HG03108 (cell line): ENCODE data around the gene GRIFIN.
A peak's percentile ranks its signal among the peaks of the same experiment; 100 is the strongest.

Experiments
- ATAC-seq: cut with Tn5 transposase; IDR thresholded peaks from one replicate; pipeline ENCODE4 v1.9.1; 2021; ENCODE audit warnings: moderate library complexity; ENCODE audit not compliant: unreplicated experiment

The GRIFIN gene, protein sequence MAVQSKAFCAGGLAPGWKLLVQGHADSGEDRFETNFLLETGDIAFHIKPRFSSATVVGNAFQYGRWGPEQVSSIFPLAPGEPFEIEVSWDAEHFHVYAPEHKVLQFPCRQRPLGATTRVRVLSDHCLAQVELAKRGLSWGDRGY

DNA sequence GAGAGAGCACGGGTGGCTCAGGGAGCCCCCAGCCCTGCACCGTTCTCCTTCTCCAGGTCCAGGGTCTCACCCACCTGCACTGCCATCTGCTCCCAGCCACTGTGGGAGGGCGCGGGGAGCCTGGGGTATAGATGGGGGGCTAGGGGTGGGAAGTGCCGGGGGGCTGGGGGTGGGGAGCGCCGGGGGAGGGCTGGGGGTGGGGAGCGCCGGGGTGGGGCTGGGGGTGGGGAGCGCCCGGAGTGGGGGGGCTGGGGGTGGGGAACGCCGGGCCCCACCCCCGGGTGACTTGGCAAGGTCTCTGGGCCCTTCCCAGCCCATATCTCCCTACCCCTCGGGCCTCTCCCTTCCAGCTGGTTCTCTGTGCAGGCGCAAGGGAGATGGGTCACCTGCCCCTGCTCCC, at the start of gene GRIFIN:
Gene GRIFIN (minus strand): TSS at position 101 of the 400 bp plus-strand sequence. CDS start 15 bp downstream, at position 86.
- ATAC-seq = no peak

DNA sequence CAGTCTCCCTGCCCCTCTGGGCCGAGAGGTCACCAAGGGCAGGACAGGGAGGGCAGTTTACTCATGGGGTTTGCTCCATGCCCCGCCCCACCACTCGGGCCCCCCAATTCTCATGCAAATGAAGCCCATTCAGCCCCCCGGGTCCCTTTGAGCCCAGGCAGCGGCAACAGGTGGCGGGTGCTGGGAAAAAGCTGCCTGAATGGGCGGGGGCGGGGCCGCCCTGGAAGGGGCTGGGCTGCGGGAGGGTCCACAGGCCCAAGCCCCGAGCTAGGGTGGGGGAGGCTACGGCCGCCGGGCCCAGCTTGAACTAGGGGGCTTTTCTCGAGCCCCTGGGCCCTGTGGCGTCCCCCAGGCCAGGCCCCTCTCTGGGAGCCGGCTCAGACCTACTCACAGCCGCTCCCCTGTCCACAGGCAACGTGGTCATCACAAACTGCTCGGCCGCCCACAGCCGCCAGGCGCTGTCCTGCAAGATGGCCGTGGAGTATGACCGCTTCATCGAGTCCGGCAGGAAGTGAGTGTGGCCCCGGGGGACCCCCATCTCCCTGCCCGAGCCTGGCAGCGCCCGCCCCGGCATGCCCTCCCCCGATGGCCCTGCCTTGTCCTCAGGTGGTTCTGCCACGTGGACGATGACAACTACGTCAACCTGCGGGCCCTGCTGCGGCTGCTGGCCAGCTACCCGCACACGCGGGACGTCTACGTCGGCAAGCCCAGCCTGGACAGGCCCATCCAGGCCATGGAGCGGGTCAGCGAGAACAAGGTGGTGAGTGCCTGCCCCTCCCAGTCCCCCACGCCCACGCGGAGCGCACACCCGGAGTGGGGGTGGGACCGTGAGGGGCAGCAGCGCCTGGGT, 48.8 kb upstream of the GRIFIN start:
- no peak for ATAC-seq

DNA sequence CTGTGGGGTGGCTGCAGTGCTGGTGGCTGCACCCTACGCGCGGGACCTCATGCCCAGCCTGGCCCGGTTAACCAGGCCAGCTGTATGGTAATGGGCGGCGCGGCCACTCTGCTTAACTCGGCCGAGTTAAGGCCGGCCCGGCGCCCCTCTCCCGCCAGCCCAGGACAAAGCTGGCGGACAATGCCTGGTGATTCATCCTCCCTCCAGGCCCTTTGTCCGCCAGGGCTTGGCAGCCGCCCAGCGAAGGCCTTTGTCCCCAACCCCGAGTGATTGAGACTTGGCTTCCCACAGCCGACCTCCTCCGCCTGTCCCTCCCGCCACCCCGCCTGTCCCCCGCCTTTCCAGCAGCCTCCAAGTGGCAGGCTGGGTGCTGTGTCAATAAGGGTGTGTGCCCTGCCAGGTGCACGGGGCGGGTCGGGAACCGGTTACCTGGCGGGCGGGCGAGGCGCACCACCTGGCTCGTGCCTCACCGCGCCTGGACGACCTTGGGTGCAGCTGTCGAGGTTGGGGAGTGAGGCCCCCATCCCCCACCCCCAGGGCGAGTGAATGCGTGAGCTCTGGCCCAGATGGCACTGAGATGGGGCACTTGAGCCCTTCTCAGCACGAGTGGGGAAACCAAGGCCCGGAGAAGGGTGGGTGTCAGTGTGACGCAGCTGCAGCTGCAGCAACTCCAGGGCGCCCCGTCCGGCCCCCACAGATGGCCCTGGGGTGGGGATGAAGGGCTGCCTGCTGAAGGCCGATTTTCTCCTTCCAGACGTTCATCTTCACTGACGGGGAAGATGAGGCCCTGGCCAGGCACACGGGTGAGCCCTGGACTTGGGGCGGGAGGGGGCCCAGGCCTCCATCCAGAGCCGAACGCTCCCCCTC, 48.0 kb upstream of the GRIFIN start:
- ATAC-seq = no peak

DNA sequence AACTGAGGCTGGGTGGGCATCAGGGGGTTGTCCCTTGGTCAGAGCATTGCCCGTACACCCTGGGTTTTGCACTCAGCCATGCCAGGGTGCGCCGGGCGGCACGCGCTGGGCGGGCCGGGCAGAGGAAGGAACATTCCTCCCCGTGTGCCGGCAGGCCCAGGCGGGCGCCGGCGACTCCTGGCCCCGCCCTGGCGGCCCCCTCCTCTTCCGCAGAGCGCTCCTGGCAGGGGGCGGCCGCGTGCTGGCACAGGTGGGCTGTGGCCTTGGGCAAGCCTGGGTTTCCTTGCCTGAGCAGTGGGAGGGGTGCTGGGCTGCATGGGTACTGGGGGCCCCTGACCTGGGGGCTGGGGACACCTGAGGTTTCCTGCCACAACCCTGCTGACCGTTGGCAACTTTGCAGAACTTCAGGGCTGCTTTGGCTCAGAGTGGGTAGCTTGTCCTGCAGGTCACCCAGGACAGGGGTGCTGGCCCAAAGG, 47.3 kb upstream of the GRIFIN start:
- no peak for ATAC-seq

DNA sequence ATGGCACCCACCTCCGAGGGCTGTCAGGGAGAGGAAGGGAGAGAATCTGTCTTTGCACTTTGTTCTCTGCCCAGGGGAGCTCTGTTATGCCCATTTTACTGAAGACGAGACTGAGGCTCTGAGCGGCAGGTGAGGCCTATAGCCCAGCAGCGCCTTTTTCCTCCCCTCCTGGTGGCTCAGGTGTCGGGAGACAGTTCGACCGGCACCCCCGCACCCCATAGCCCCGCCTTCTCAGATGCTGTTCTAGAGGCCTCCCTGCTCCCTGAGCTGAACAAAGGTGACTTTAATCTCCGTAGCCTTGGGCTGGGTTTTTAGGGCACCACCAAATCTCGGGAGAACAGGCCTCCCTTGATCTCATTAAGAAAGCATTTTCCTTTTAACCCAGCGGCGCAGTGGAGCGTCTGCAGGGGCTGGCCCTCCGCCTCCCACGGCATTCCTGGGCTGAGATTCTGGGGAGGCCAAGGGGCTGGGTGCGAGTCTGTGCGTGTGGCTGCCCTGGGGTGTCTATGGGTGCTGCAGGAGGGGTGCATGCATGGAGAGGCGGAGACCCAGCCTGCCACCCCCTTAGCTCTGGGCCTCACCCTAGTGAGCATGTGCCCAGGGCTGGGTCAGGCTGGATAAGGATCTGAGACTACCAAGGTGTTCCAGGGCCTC, 46.7 kb upstream of the GRIFIN start:
- no peak for ATAC-seq

DNA sequence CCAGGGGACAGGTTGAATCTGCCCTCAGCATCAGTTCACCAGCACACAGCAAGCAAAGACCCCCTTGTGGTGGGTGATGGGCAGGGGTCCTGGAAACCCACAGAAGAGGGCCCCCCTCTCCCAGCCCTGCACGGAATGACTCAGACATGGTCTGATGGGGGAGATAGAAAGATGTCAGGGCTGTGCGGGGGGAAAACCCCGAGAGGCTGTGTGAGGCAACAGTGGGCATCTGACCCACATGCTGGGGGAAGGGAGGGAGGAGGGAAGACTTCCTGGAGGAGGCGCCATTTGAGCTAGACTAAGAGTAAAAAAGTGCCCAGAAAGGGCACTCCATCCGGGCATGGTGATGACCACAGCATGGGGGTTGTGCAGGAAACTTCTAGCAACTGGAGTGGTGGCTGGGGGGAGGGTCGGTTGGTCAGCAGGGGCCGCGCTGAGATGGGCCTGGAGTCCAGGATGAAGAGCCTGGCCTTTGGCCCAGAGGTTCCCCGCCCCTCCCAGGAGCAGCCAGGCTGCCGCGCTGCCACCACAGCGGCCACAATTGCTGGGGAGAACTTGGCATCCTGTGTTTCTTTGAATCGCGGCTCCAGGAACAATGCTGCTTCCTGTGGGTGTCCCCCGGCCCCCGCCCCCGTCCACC, 45.9 kb upstream of the GRIFIN start:
- no peak for ATAC-seq

DNA sequence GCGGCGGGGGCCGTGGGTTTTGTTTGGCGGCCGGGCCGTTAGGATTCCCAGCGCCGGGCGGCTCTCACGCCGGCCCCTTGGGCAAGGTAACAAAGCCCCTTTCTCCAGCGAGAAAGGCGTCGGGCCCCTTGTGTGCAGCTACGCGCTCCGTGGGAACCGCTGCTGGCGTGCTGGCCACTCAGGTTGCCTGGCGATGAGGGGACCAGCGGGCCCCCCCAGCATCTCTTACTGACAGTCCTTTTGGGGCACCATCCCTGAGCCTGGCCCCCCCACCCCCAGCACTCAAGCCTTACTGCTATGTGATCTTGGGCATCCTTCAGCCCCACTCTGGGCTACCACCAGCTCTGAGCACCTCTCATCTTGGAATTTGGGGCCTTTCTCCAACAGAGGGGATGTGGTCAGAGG, 45.1 kb upstream of the GRIFIN start:
- ATAC-seq = no peak

DNA sequence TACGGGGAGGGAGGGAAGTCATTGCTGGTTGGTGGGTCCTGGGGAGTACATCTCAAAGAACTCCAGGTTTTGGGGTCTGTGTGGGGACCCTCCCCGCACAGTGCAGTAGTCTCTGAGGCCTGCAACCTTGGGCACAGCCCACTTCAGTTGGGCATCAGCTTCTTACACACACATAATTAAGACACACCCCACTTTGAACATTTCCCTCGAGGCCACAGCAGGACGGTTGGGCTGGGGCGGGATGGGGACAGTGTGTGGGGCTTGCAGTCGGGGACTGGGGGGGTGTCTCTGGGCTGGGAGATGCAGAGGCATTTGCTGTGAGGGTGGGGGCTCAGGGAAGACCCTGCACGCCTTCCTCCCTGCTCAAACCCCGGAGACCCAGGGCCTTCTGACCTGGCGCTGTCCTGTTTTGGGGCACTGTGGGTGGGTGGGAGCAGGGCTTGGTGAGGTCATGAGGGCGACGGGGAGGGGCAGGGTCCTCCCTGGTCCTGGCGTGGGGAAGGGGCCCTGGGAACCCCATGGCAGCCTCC, 44.6 kb upstream of the GRIFIN start:
- ATAC-seq = no peak

DNA sequence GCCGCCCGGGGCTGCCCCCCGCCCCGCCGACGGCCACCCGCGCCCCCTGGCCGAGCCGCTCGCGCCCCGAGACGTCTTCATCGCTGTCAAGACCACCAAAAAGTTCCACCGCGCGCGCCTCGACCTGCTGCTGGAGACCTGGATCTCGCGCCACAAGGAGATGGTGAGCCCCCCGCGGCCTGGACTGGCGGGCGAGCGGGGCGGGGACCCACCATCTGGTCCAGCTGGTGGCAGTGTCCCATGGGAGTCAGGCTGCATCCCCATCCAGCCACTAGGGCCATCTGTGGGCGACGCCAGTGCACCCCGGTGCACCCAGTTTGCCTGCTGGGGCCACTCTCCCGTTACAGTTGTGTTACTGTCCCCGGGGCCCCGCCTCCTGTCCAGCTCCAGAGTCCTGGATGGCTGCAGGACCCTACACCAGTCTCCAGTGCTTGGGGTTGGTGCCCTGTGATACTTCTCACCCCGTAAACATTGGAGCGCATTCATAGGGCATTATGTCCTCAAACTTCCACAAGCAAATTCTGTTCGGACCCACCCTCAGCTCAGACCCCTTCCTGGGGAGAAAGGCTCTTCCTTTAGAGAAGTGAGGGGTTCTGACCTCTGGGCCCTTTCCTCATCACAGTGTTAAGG, 44.0 kb upstream of the GRIFIN start:
- no peak for ATAC-seq

DNA sequence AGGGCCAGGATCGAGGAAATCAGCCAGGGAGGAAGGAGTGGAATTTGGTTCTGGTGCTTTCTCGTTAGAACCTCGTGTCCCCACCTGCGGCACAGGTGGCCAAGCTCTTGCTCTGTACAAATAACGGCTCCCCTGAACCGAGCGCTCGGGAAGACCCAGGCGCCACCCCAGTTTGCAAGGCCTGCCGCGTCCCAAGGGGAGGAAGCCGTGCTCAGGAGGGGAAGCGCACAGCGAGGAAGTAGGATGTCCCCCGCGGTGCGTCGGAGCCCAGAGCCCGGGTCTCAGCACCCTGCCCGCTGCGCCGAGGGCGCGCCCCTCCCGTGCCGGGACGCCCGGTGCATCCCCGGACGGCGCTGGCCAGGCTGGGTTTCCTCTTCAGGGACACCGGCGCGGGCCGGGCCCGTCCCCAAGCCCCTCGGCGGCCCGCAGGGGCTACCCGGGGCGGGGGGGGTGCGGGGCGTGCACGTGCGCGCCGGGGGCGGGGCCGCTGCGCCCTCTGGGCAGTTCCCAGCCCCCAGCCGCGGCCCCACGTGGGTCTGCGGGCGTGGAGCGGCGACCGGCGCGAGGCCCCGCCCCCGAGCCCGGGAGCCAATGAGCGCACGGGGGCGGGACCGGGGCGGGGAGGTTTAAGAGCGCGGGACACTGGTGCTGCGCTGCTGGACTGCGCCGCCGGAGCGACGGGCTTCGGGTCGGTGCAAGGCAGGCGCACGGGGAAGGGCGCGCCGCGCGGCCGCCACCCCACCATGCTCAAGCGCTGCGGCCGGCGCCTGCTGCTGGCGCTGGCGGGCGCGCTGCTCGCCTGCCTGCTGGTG, 43.1 kb upstream of the GRIFIN start, which contains the start of gene LFNG:
Gene LFNG (plus strand): TSS at position 656 of the 812 bp plus-strand sequence. CDS start 88 bp downstream, at position 744.
- ATAC-seq = peak; percentile 62

DNA sequence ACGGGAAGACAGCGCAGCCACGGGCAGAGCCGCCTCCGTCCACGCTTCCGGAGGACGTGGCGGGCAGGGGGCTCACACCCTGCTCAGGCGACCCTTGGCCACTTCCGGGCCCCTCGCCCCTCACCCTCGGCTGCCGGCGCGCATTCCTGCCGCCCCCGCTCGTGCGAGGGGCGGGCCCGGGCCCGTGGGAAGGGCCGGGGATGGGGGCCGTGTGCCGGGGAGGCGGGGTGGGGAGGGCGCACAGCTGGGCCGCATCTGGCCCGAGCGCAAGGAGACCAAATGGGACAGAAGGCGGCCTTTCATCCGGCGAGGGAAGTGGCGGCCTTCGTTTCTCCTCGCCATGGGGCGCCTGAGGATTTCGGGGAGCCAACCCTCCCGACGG, 42.5 kb upstream of the GRIFIN start:
- ATAC-seq = no peak

DNA sequence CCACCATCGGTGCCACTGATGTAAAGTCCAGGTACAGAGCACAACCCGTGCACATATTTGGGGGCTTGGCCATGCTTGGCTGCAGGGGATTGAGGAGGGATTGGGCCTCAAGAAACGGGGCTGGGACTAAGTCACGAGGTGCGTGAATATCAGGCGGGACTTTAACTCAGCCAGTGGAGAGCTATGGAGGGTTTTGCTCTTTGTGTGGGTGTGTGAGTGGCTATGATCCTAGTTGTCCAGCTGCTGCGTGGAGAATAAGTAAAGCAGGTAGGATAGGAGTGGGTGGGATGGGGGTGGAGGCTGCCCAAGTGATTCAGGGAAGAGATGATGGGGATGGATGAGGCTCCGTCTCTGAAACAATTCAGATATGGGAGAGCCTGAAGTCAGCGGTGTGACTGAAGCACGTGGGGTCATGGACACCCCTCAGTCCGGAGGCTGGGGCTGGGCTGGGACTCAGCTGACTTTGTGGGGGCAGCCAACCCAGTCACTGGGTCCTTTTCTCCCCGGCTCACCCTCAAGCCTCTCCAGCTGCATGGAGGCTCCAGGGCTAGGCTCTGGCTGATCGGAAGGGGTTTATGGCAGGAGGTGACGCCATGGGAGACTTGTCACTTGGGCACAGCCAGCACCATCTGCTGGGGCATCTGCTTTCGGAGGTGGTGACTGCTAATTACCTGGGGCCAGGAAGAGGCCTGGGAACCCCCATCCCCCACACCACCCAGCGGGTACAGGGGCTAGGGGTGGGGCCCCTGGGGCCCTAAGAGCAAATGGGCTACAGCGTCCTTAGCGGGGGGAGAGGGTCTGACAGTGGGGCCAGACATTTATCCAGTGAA, 41.7 kb upstream of the GRIFIN start:
- ATAC-seq = no peak

DNA sequence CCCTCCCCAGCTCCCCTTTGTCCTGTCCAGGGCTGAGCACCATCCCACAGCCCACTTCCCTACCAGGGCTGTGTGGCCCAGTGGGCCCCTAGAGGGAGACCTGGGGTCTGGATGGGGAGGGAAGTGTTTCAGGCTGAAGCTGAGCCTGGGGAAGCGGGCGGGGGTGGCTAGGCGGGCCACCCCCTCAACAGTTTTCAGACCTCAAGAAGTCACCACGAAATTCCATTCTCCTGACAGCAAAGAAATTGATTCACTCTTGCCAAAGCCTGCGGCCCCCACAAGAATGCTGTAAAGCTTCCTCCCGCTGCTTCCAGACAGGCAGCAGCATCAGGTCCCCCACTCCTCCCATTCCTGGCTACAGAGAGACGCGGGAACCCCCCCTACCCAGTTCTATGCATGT, 40.8 kb upstream of the GRIFIN start:
- ATAC-seq = no peak

DNA sequence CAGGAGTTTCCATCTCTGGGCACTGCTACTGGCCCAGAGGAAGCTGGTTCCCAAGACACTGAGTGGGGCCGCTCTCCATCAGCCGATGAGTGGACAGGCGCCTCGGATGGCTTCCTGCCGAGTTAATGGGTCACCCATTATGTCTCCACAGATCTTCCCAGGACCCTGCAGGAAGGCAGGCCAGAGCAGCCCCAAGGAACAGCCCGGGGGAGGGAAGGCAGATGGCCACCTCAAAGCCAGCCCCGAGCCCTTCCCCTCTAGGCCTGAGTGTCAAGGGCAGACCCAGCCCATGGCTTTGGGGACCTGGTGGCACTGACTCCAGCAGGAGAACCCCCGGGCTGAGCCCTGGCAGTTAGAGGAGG, 40.0 kb upstream of the GRIFIN start:
- ATAC-seq = no peak

DNA sequence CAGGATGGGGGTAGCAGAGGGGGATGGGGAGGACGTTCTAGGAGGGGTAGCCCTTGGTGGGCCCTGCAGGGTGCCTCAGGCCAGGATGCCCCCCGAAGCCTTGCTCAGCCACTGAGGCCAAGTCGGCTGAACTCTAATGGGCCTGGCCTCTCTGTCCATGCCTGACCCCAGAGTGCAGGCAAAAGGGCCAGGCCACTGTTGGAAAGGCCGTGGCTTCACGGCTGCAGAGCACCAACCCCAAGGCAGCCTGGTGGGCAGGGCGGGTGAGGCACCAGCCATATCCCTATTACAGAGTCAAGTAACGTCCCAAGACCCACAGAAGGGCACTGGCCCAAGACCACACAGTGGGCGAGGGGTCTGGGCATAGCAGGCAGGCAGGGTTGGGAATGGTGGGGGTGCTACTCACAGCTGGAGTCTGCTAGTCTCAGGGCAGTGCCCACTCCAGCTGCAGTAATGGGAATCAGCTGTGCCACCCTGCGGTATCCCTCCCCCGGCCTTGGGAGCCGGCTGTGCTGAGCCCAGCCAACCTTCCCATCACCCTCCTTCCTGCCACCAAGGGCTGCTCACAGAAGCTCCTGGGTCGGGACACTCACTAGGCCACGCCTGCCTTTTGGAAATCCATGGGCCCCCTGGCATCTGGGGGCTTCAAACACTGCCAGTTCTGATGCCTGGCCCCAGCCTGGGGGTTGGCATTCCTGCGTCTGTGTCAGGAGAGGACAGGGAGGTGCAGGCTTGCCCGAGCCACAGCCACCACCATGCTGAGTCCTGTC, 39.4 kb upstream of the GRIFIN start:
- ATAC-seq = no peak

DNA sequence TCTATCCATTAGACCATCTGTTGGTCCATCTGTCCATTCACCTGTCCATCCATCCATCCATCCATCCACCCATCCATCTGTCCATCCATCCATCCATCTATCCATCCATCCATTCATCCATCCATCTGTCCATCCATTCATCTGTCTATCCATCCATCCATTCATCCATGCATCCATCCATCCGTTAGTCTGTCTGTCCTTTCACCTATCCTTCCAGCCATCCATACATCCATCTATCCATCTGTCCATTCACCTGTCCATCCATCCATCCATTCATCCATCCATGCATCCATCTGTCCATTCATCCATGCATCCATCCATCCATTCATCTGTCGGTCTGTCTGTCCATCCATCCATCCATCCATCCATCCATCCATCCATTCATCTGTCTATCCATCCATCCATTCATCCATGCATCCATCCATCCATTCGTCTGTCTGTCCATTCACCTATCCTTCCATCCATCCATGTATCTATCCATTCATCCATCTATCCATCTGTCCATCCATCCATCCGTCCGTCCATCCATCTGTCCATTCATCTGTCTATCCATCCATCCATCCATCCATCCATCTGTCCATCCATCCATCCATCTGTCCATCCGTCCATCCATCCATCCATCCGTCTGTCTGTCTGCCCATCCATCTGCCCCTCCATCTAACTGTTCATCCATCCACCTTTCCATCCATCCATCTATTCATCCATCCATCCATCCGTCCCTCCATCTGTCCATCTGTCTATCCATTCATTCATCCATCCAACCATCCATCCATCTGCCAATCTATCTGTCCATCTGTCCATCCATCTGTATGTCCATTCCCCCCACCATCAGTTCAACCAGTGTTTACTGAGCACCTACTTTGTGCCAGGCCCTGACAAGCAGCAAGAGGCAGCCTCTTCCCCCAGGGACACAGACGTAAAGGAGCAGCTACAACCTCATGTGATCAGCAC, 38.5 kb upstream of the GRIFIN start:
- ATAC-seq = no peak
